NT2/D1 (cell line): ENCODE measurements around the gene DEPDC4.

Source experiments
- SUZ12 ChIP-seq: IDR thresholded peaks from 2 replicates; pipeline ENCODE4 v1.6.1; 2011; ENCODE audit not compliant: insufficient read length, insufficient read depth; ENCODE audit errors: extremely low read depth
- YY1 ChIP-seq: IDR thresholded peaks from 2 replicates; pipeline ENCODE4 v1.6.1; 2011; ENCODE audit not compliant: insufficient read length, insufficient read depth

DNA sequence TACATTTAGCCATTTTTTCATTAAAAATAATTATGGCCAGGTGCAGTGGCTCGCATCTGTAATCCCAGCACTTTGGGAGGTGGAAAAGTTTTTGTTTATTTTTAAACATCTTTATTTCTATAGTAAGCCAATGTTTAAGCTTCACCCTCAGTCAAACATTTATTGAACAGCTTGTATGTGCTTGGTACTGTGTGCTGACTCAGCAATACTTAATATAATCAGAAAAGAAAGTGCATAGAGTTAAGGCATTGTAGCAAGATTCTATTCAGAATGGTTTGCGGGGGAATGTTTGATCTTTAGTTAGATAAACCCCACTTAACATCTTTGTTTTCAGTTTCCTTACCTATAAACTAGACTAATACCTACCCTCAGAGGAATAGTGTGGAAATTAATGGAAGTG is 55.2 kb downstream of the DEPDC4 start:
- TF ChIP-seq YY1: no peak
- TF ChIP-seq SUZ12: no peak
